GM12878 (cell line): Measurements from ENCODE around the gene DNTT. TPM values are rescaled to one million over a fixed set of nuclear protein-coding genes. Genes with fewer than 3 reads are reported as not detected.

Experiments
- ESRRA ChIP-seq: IDR thresholded peaks from 2 replicates; pipeline ENCODE4 v1.6.1; 2012; ENCODE audit warnings: mild to moderate bottlenecking, low read length, improper control_type of control experiment
- EZH2 ChIP-seq: IDR thresholded peaks from 2 replicates; pipeline ENCODE4 v1.6.1; 2012; ENCODE audit warnings: low read depth, mild to moderate bottlenecking, control low read depth, inconsistent platforms, low read length, borderline replicate concordance; ENCODE audit not compliant: control insufficient read depth
- FOXM1 ChIP-seq: IDR thresholded peaks from 2 replicates; pipeline ENCODE4 v1.6.1; 2012; ENCODE audit warnings: low read depth, mild to moderate bottlenecking, inconsistent platforms, low read length, moderate library complexity
- IRF4 ChIP-seq: IDR thresholded peaks from 2 replicates; pipeline ENCODE4 v1.6.1; 2011; ENCODE audit warnings: low read depth, low read length
- JUND ChIP-seq: IDR thresholded peaks from 2 replicates; pipeline ENCODE4 v1.6.1; 2012; ENCODE audit warnings: low read depth, mild to moderate bottlenecking, low read length, improper control_type of control experiment, moderate library complexity
- KAT2A ChIP-seq: conservative IDR thresholded peaks from 2 replicates; pipeline ENCODE4 v1.6.1; 2011; ENCODE audit warnings: low read depth, low read length; ENCODE audit not compliant: control insufficient read depth
- MEF2A ChIP-seq: IDR thresholded peaks from 2 replicates; pipeline ENCODE4 v1.6.1; 2011; ENCODE audit warnings: low read depth, mild to moderate bottlenecking, low read length, moderate library complexity; ENCODE audit not compliant: insufficient read depth
- NFYB ChIP-seq: IDR thresholded peaks from 2 replicates; pipeline ENCODE4 v1.6.1; 2011; ENCODE audit warnings: low read depth, mild to moderate bottlenecking, low read length, improper control_type of control experiment, moderate library complexity; ENCODE audit not compliant: insufficient read depth
- SIN3A ChIP-seq: IDR thresholded peaks from 2 replicates; pipeline ENCODE4 v1.6.1; 2012; ENCODE audit warnings: low read depth, low read length, improper control_type of control experiment
- SP1 ChIP-seq: IDR thresholded peaks from one replicate; pipeline ENCODE4 v1.6.1; 2011; ENCODE audit warnings: low read depth, low read length
- TCF12 ChIP-seq: IDR thresholded peaks from 2 replicates; pipeline ENCODE4 v1.6.1; 2011; ENCODE audit warnings: low read depth, mild to moderate bottlenecking, low read length
- USF1 ChIP-seq: IDR thresholded peaks from 2 replicates; pipeline ENCODE4 v1.6.1; 2011; ENCODE audit warnings: borderline replicate concordance, low read depth, mild to moderate bottlenecking, moderate library complexity, mixed read lengths, low read length; ENCODE audit not compliant: insufficient read depth; ENCODE audit errors: extremely low read length
- ZBTB4 ChIP-seq: fragments of 450-650 bp; formaldehyde crosslinking; IDR thresholded peaks from 2 replicates; pipeline ENCODE4 v1.4.0; 2022; ENCODE audit warnings: mild to moderate bottlenecking, moderate library complexity
- polyA plus RNA-seq, 11 experiments: library from polyadenylated mRNA; depleted of rRNA in 4 of 11; unstranded in 6 of 11; stranded (reverse) in 5 of 11; fragments of >200 nt; fragmentation: Nextera tagmentation in 4 of 11; fragmentation: Illumina TruSeq in 1 of 11; extraction: Ambion mirVana in 4 of 11; extraction: Trizol in 1 of 11; gene quantifications; 1 replicate in 1 of 11; 2 replicates in 10 of 11; pipeline versions ENCODE4 v1.2.1 to v1.2.3, GENCODE V29; 2011 to 2016; ENCODE audit warnings: inconsistent platforms in 2 of 11, missing spikeins in 2 of 11, low read depth in 1 of 11
- total RNA-seq, 4 experiments: library from RNA; depleted of rRNA in 3 of 4; stranded (reverse); fragments of >200 nt in 3 of 4; fragmentation: Illumina TruSeq in 1 of 4; extraction: Trizol in 1 of 4; gene quantifications; 2 replicates each; pipeline versions ENCODE4 v1.2.1 to v1.2.3, GENCODE V29; 2013 to 2021
- TF ChIP-seq, protein P1 (sequence below): fragments of 450-650 bp; conservative IDR thresholded peaks from 2 replicates; pipeline ENCODE4 v1.6.1; 2017; ENCODE audit warnings: mild to moderate bottlenecking, moderate library complexity
- TF ChIP-seq, protein P2 (sequence below): fragments of 450-650 bp; formaldehyde crosslinking; IDR thresholded peaks from 2 replicates; pipeline ENCODE4 v1.5.0; 2022; ENCODE audit warnings: mild to moderate bottlenecking, missing genetic modification characterization
- TF ChIP-seq, protein P3 (sequence below): fragments of 450-650 bp; IDR thresholded peaks from 2 replicates; pipeline ENCODE4 v1.6.1; 2017; ENCODE audit warnings: mild to moderate bottlenecking, low read depth, inconsistent platforms; ENCODE audit not compliant: poor library complexity, severe bottlenecking

DNTT gene
- total and polyA plus RNA-seq, 10 of the 15 experiments (the other 5 are each of a cell fraction or from before 2014, with no cell fraction given): 0.06 to 0.13 (median 0.09) TPM; not detected in 5

- no peak for TF ChIP-seq ZBTB4
- TF ChIP-seq, protein P1, sequence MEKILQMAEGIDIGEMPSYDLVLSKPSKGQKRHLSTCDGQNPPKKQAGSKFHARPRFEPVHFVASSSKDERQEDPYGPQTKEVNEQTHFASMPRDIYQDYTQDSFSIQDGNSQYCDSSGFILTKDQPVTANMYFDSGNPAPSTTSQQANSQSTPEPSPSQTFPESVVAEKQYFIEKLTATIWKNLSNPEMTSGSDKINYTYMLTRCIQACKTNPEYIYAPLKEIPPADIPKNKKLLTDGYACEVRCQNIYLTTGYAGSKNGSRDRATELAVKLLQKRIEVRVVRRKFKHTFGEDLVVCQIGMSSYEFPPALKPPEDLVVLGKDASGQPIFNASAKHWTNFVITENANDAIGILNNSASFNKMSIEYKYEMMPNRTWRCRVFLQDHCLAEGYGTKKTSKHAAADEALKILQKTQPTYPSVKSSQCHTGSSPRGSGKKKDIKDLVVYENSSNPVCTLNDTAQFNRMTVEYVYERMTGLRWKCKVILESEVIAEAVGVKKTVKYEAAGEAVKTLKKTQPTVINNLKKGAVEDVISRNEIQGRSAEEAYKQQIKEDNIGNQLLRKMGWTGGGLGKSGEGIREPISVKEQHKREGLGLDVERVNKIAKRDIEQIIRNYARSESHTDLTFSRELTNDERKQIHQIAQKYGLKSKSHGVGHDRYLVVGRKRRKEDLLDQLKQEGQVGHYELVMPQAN: no peak
- TF ChIP-seq MEF2A: no peak
- TF ChIP-seq, protein P2, sequence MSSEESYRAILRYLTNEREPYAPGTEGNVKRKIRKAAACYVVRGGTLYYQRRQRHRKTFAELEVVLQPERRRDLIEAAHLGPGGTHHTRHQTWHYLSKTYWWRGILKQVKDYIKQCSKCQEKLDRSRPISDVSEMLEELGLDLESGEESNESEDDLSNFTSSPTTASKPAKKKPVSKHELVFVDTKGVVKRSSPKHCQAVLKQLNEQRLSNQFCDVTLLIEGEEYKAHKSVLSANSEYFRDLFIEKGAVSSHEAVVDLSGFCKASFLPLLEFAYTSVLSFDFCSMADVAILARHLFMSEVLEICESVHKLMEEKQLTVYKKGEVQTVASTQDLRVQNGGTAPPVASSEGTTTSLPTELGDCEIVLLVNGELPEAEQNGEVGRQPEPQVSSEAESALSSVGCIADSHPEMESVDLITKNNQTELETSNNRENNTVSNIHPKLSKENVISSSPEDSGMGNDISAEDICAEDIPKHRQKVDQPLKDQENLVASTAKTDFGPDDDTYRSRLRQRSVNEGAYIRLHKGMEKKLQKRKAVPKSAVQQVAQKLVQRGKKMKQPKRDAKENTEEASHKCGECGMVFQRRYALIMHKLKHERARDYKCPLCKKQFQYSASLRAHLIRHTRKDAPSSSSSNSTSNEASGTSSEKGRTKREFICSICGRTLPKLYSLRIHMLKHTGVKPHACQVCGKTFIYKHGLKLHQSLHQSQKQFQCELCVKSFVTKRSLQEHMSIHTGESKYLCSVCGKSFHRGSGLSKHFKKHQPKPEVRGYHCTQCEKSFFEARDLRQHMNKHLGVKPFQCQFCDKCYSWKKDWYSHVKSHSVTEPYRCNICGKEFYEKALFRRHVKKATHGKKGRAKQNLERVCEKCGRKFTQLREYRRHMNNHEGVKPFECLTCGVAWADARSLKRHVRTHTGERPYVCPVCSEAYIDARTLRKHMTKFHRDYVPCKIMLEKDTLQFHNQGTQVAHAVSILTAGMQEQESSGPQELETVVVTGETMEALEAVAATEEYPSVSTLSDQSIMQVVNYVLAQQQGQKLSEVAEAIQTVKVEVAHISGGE (CRISPR knock-in tag): no peak
- TF ChIP-seq IRF4: peak; percentile 70; the same call in 1 of the 2 replicates
- TF ChIP-seq FOXM1: 0 out of 2 replicates have a peak, but pooled peaks have one; percentile 18
- no peak for TF ChIP-seq EZH2
- no peak for TF ChIP-seq NFYB
- no peak for TF ChIP-seq SP1
- no peak for TF ChIP-seq USF1
- no peak for TF ChIP-seq KAT2A
- TF ChIP-seq, protein P3, sequence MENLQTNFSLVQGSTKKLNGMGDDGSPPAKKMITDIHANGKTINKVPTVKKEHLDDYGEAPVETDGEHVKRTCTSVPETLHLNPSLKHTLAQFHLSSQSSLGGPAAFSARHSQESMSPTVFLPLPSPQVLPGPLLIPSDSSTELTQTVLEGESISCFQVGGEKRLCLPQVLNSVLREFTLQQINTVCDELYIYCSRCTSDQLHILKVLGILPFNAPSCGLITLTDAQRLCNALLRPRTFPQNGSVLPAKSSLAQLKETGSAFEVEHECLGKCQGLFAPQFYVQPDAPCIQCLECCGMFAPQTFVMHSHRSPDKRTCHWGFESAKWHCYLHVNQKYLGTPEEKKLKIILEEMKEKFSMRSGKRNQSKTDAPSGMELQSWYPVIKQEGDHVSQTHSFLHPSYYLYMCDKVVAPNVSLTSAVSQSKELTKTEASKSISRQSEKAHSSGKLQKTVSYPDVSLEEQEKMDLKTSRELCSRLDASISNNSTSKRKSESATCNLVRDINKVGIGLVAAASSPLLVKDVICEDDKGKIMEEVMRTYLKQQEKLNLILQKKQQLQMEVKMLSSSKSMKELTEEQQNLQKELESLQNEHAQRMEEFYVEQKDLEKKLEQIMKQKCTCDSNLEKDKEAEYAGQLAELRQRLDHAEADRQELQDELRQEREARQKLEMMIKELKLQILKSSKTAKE: no peak
- TF ChIP-seq SIN3A: no peak
- TF ChIP-seq TCF12: no peak
- no peak for TF ChIP-seq ESRRA
- no peak for TF ChIP-seq JUND
Observed at GRCh38 chr10:96341219-96342182, 37.3 kb downstream of the DNTT start (continued).
